T-cell (primary cell): ENCODE measurements around the gene HES1. TPM values are rescaled to one million over a fixed set of nuclear protein-coding genes. Genes with fewer than 3 reads are reported as not detected.
A peak's percentile ranks its signal among the peaks of the same experiment; 100 is the strongest.

ENCODE experiments used
- ATAC-seq, 4 experiments: fragments of 200-7000 bp in 3 of 4; fragments of 150-1000 bp in 1 of 4; cut with Tn5 transposase; replicated peaks in 1 of 4; 1 replicate in 3 of 4; 2 replicates in 1 of 4; pipeline ENCODE4 v1.10.0; 2021; ENCODE audit warnings: moderate library complexity in 3 of 4, mild to moderate bottlenecking in 2 of 4, moderate number of reproducible peaks in 1 of 4
- CTCF ChIA-PET, 2 donors: fragments of 300-600 bp; sonication (Branson Sonifier 250); formaldehyde crosslinking; loops; one replicate each; lab custom pipeline; 2022; ENCODE audit warnings: antibody characterized with exemption in 2 of 2; lab: Charles Lee
- POLR2A ChIA-PET, 2 donors: fragments of 300-600 bp; sonication (Branson Sonifier 250); formaldehyde crosslinking; loops; one replicate each; lab custom pipeline; 2022; ENCODE audit warnings: antibody characterized with exemption in 2 of 2; lab: Charles Lee
- DNase-seq, 35 experiments: peaks; one replicate each; pipeline versions ENCODE4 v3.0.0 to v3.0.0-alpha.2; 2013 to 2023
- H3K27ac ChIP-seq: one replicate; pipeline ENCODE4 v1.5.1; 2013; ENCODE audit warnings: low read length
- H3K27me3 ChIP-seq, 2 experiments: replicated peaks in 1 of 2; 1 replicate in 1 of 2; 2 replicates in 1 of 2; pipeline versions ENCODE4 v1.6.1 to v1.7.0; 2013; ENCODE audit warnings: low read length in 1 of 2, mixed read lengths in 1 of 2; ENCODE audit not compliant: control insufficient read depth in 2 of 2, insufficient read depth in 2 of 2; ENCODE audit errors: extremely low read depth in 1 of 2
- H3K36me3 ChIP-seq, 2 donors: 1 replicate in 1 of 2; 2 replicates in 1 of 2; pipeline versions ENCODE4 v1.6.1 to v1.7.0; 2013; ENCODE audit warnings: low read length in 1 of 2; ENCODE audit not compliant: control insufficient read depth in 2 of 2, insufficient read depth in 1 of 2; ENCODE audit errors: extremely low read depth in 1 of 2
- H3K4me1 ChIP-seq, 2 experiments: 1 replicate in 1 of 2; 2 replicates in 1 of 2; pipeline versions ENCODE4 v1.6.1 to v1.7.0; 2013; ENCODE audit warnings: low read length in 2 of 2, mixed read lengths in 1 of 2; ENCODE audit not compliant: insufficient read depth in 2 of 2, control insufficient read depth in 1 of 2; ENCODE audit errors: extremely low read depth in 1 of 2
- H3K4me3 ChIP-seq, 2 donors: 1 replicate in 1 of 2; 2 replicates in 1 of 2; pipeline versions ENCODE4 v1.5.1 to v1.7.0; 2013; ENCODE audit warnings: mild to moderate bottlenecking in 2 of 2, low read length in 1 of 2, moderate library complexity in 1 of 2; ENCODE audit not compliant: control insufficient read depth in 1 of 2; ENCODE audit errors: extremely low read depth in 1 of 2
- H3K9me3 ChIP-seq: 2 replicates; pipeline ENCODE4 v1.7.0; 2013
- H3K27ac Mint-ChIP-seq, 2 donors: one replicate each; pipeline ENCODE4 v1.8.0; 2020 to 2021; ENCODE audit warnings: mild to moderate bottlenecking in 2 of 2, mixed read lengths in 2 of 2
- H3K27me3 Mint-ChIP-seq, 2 donors: one replicate each; pipeline ENCODE4 v1.8.0; 2021 to 2022; ENCODE audit warnings: mixed read lengths in 2 of 2
- H3K36me3 Mint-ChIP-seq: one replicate; pipeline ENCODE4 v1.8.0; 2021; ENCODE audit warnings: mixed read lengths
- H3K4me1 Mint-ChIP-seq, 3 donors: one replicate each; pipeline ENCODE4 v1.8.0; 2020 to 2022; ENCODE audit warnings: mixed read lengths in 3 of 3, mild to moderate bottlenecking in 1 of 3
- H3K4me3 Mint-ChIP-seq, 3 donors: one replicate each; pipeline ENCODE4 v1.8.0; 2020 to 2022; ENCODE audit warnings: mild to moderate bottlenecking in 3 of 3, mixed read lengths in 3 of 3, moderate library complexity in 3 of 3
- H3K9me3 Mint-ChIP-seq, 3 donors: one replicate each; pipeline ENCODE4 v1.8.0; 2020 to 2022; ENCODE audit warnings: mixed read lengths in 3 of 3
- WGBS: methylation state at CpG from one replicate; pipeline ENCODE4 v1.1.5; 2013; ENCODE audit warnings: missing lambda C conversion rate; ENCODE audit not compliant: insufficient coverage; 5-methylcytosine and 5-hydroxymethylcytosine counted together
- total RNA-seq, 35 experiments: library from RNA in 6 of 35; stranded (reverse) in 6 of 35; fragments of 120-200 nt in 1 of 35; gene quantifications; one replicate each; pipeline versions ENCODE4 v1.2.1 to v1.2.4 and lab custom pipeline; 2013 to 2026

HES1 gene
- total RNA-seq, 5 donors from 2014 or later (not counting 1 experiment from before 2014, with no cell fraction given) = 0.35 to 1.1 (median 0.46) TPM

GRCh38 chr3:194095464-194095863 is 40.5 kb upstream of the HES1 start:
- Histone ChIP-seq H3K27me3 (peaks cover 0 to 25% of the 10 kb centered on the region in 2 experiments), H3K36me3 (no peaks in the 10 kb centered on the region), H3K27ac (no peak overlapping the region), H3K9me3 (no peaks in the 10 kb centered on the region), H3K4me1 (peaks cover 2 to 8% of the 10 kb centered on the region in 2 experiments), H3K4me3 (no peak overlapping the region)
- 15% methylated on average over 2 of the region's 4 CpGs for WGBS
- ATAC-seq (peak; percentile 40 to 50 (median 44)), DNase-seq (peak in 5 of 35 experiments; percentile 14 to 23 (median 20))
- ChIA-PET POLR2A (no interaction called here), CTCF (no interaction called here)
- no peak overlapping the region for H3K4me3 Mint-ChIP-seq
- H3K4me1 Mint-ChIP-seq = peaks cover 10 to 14% (median 11%) of the 10 kb centered on the region in 3 donors
- no peak overlapping the region for H3K27ac Mint-ChIP-seq
- H3K36me3 Mint-ChIP-seq = no peaks in the 10 kb centered on the region
- no peaks in the 10 kb centered on the region for H3K9me3 Mint-ChIP-seq
- peaks cover 4 to 11% of the 10 kb centered on the region in 2 donors for H3K27me3 Mint-ChIP-seq

DNA sequence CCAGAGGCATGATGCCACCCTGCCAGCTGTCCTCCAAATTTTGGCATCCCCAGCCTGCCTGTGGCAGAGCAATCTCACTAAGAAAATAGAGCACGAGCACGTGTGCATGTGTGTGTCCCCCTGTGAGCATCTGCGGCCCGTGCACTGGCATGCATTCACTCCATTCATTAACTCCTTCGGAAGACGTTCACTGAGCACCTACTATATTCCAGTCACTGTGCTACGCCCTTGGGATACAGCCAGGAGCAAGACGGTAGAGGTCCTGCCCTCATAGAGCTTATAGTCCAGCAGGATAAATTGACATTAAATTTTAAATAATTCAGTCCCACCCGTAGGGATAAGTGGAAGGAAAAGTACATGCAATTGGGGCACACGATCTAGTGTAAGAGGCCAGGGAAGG is 40.0 kb upstream of the HES1 start:
- Histone ChIP-seq H3K36me3 (no peaks in the 10 kb centered on the region), H3K27ac (no peak overlapping the region), H3K27me3 (peaks cover 0 to 29% of the 10 kb centered on the region in 2 experiments), H3K4me1 (peaks cover 2 to 8% of the 10 kb centered on the region in 2 experiments), H3K9me3 (no peaks in the 10 kb centered on the region), H3K4me3 (no peak overlapping the region)
- ATAC-seq (no peak), DNase-seq (no peak)
- Mint-ChIP-seq H3K4me3 (no peak overlapping the region), H3K27ac (no peak overlapping the region), H3K36me3 (no peaks in the 10 kb centered on the region), H3K4me1 (peaks cover 10 to 14% (median 11%) of the 10 kb centered on the region in 3 donors), H3K27me3 (peaks cover 4 to 12% of the 10 kb centered on the region in 2 donors), H3K9me3 (no peaks in the 10 kb centered on the region)
- ChIA-PET CTCF (no interaction called here), POLR2A (no interaction called here)
- WGBS = 83% methylated on average over 3 of the region's 10 CpGs

- peaks cover 0 to 37% of the 10 kb centered on the region in 2 experiments for H3K27me3 ChIP-seq
- Mint-ChIP-seq H3K4me1 (peaks cover 10 to 14% (median 12%) of the 10 kb centered on the region in 3 donors), H3K36me3 (no peaks in the 10 kb centered on the region), H3K9me3 (no peaks in the 10 kb centered on the region), H3K4me3 (no peak overlapping the region), H3K27me3 (peaks cover 4 to 11% of the 10 kb centered on the region in 2 donors), H3K27ac (no peak overlapping the region)
- no peaks in the 10 kb centered on the region for H3K36me3 ChIP-seq
- WGBS = 78% methylated on average over 7 of the region's 14 CpGs
- no peak overlapping the region for H3K27ac ChIP-seq
- no peak for DNase-seq
- ATAC-seq = no peak
- ChIA-PET CTCF (no interaction called here), POLR2A (no interaction called here)
- peaks cover 2 to 8% of the 10 kb centered on the region in 2 experiments for H3K4me1 ChIP-seq
- H3K4me3 ChIP-seq = no peak overlapping the region
- no peaks in the 10 kb centered on the region for H3K9me3 ChIP-seq
Observed at GRCh38 chr3:194097141-194097882, 38.6 kb upstream of the HES1 start.

- H3K36me3 Mint-ChIP-seq = no peaks in the 10 kb centered on the region
- Histone ChIP-seq H3K9me3 (no peaks in the 10 kb centered on the region), H3K4me1 (peaks cover 5 to 10% of the 10 kb centered on the region in 2 experiments), H3K4me3 (no peak overlapping the region), H3K27ac (no peak overlapping the region), H3K27me3 (peaks cover 0 to 37% of the 10 kb centered on the region in 2 experiments), H3K36me3 (no peaks in the 10 kb centered on the region)
- no peak overlapping the region for H3K27ac Mint-ChIP-seq
- H3K27me3 Mint-ChIP-seq = peaks cover 4 to 11% of the 10 kb centered on the region in 2 donors
- ATAC-seq (no peak), DNase-seq (no peak)
- 80% methylated on average over 2 of the region's 10 CpGs for WGBS
- no peaks in the 10 kb centered on the region for H3K9me3 Mint-ChIP-seq
- H3K4me3 Mint-ChIP-seq = no peak overlapping the region
- H3K4me1 Mint-ChIP-seq = peaks cover 13 to 21% (median 19%) of the 10 kb centered on the region in 3 donors
- POLR2A ChIA-PET = no interaction called here
- CTCF ChIA-PET = no interaction called here
Observed at GRCh38 chr3:194098081-194098842, 37.7 kb upstream of the HES1 start.

GRCh38 chr3:194098843-194099183 is 37.1 kb upstream of the HES1 start:
- Histone ChIP-seq H3K4me3 (no peak overlapping the region), H3K36me3 (no peaks in the 10 kb centered on the region), H3K27me3 (peaks cover 0 to 34% of the 10 kb centered on the region in 2 experiments), H3K4me1 (peaks cover 5 to 15% of the 10 kb centered on the region in 2 experiments), H3K27ac (no peak overlapping the region), H3K9me3 (no peaks in the 10 kb centered on the region)
- Mint-ChIP-seq H3K27ac (no peak overlapping the region), H3K36me3 (no peaks in the 10 kb centered on the region), H3K4me3 (no peak overlapping the region), H3K27me3 (peaks cover 4 to 14% of the 10 kb centered on the region in 2 donors), H3K4me1 (peaks cover 17 to 26% (median 23%) of the 10 kb centered on the region in 3 donors), H3K9me3 (no peaks in the 10 kb centered on the region)
- WGBS = 72% methylated on average over 2 of the region's 4 CpGs
- no peak for DNase-seq
- no peak for ATAC-seq
- ChIA-PET POLR2A (interaction anchor here in 1 of 2 donors (0.6 kb wide), 1 partner anchor 409 kb away, joined by 4 read pairs; no protein-coding TSS in a partner anchor), CTCF (no interaction called here)

DNA sequence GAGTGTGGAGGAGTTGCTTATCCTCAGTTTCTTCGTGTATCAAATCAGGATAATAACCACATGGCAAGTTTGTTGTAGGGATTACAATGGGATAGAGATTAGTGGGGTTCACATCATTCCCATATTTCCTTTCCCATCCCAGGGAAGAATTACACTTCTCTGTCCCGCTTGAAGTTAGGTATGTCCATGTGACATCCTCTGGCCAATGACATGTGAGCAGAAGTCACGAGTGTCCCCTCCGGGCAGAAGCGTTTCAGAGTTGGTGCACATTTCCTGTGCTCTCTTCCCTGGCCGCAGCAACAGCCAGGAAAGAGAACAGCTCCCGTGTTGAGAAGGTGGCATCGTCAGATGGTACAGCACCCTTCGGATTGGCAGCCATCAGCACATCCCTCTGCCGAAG is 36.7 kb upstream of the HES1 start:
- H3K27me3 ChIP-seq = peaks cover 0 to 35% of the 10 kb centered on the region in 2 experiments
- WGBS = 67% methylated on average over 5 of the region's 10 CpGs
- H3K27ac ChIP-seq = no peak overlapping the region
- no peak for ATAC-seq
- H3K4me3 ChIP-seq = no peak overlapping the region
- H3K9me3 ChIP-seq = no peaks in the 10 kb centered on the region
- H3K4me3 Mint-ChIP-seq = no peak overlapping the region
- no peaks in the 10 kb centered on the region for H3K36me3 Mint-ChIP-seq
- peaks cover 4 to 14% of the 10 kb centered on the region in 2 donors for H3K27me3 Mint-ChIP-seq
- peaks cover 17 to 28% (median 26%) of the 10 kb centered on the region in 3 donors for H3K4me1 Mint-ChIP-seq
- H3K4me1 ChIP-seq = peaks cover 5 to 17% of the 10 kb centered on the region in 2 experiments
- H3K9me3 Mint-ChIP-seq = no peaks in the 10 kb centered on the region
- POLR2A ChIA-PET = interaction anchor here in 1 of 2 donors (0.6 kb wide), 1 partner anchor 409 kb away, joined by 4 read pairs; no protein-coding TSS in a partner anchor
- CTCF ChIA-PET = no interaction called here
- H3K36me3 ChIP-seq = no peaks in the 10 kb centered on the region
- no peak for DNase-seq
- no peak overlapping the region for H3K27ac Mint-ChIP-seq
